H1 (cell line): ENCODE data around the gene GAPT.

Experiments used
- CHD2 ChIP-seq: IDR thresholded peaks from 2 replicates; pipeline ENCODE4 v1.6.1; 2012; ENCODE audit warnings: low read length, improper control_type of control experiment
- CTCF ChIP-seq, 3 experiments: IDR thresholded peaks; 1 replicate in 2 of 3; 2 replicates in 1 of 3; pipeline versions ENCODE4 v1.5.1 to v1.6.1; 2011; ENCODE audit warnings: low read length in 3 of 3, mild to moderate bottlenecking in 3 of 3, inconsistent platforms in 2 of 3, low read depth in 1 of 3, moderate library complexity in 1 of 3; ENCODE audit not compliant: insufficient read depth in 1 of 3; ENCODE audit errors: control extremely low read depth in 1 of 3
- EZH2 ChIP-seq: fragments of 200-600 bp; sonication (generic); IDR thresholded peaks from 2 replicates; pipeline ENCODE4 v1.7.1; 2012; ENCODE audit warnings: low read depth, mild to moderate bottlenecking, moderate library complexity, low read length, inconsistent platforms; ENCODE audit not compliant: severe bottlenecking
- FOSL1 ChIP-seq: IDR thresholded peaks from 2 replicates; pipeline ENCODE4 v1.6.1; 2011; ENCODE audit warnings: mild to moderate bottlenecking, low read depth, low read length, moderate library complexity; ENCODE audit not compliant: insufficient read depth
- GABPA ChIP-seq: IDR thresholded peaks from 2 replicates; pipeline ENCODE4 v1.6.1; 2011; ENCODE audit warnings: mild to moderate bottlenecking, low read length, moderate library complexity, borderline replicate concordance; ENCODE audit not compliant: insufficient read depth
- HDAC2 ChIP-seq, 2 experiments: fragments of 300-600 bp in 1 of 2; sonication (generic) in 1 of 2; IDR thresholded peaks; 2 replicates each; pipeline ENCODE4 v1.6.1; 2011 to 2012; ENCODE audit warnings: low read depth in 2 of 2, low read length in 2 of 2, mild to moderate bottlenecking in 2 of 2, moderate library complexity in 2 of 2, borderline replicate concordance in 1 of 2, inconsistent platforms in 1 of 2
- MAX ChIP-seq: IDR thresholded peaks from 2 replicates; pipeline ENCODE4 v1.6.1; 2012; ENCODE audit warnings: inconsistent platforms
- RFX5 ChIP-seq: IDR thresholded peaks from 2 replicates; pipeline ENCODE4 v1.6.1; 2011; ENCODE audit warnings: low read depth, low read length, improper control_type of control experiment, borderline replicate concordance
- SIN3A ChIP-seq, 2 experiments: IDR thresholded peaks in 1 of 2; conservative IDR thresholded peaks in 1 of 2; 2 replicates each; pipeline ENCODE4 v1.6.1; 2011 to 2012; ENCODE audit warnings: low read length in 2 of 2, improper control_type of control experiment in 1 of 2, low read depth in 1 of 2, mild to moderate bottlenecking in 1 of 2
- USF2 ChIP-seq: IDR thresholded peaks from 2 replicates; pipeline ENCODE4 v1.6.1; 2011; ENCODE audit warnings: low read length, improper control_type of control experiment
- ZNF274 ChIP-seq: IDR thresholded peaks from 2 replicates; pipeline ENCODE4 v1.7.0; 2012; ENCODE audit warnings: low read length, borderline replicate concordance; ENCODE audit errors: extremely low read depth

GRCh38 chr5:58484505-58484904 lies 6.7 kb upstream of the GAPT start:
- no peak for TF ChIP-seq MAX
- no peak for TF ChIP-seq CTCF (IDR thresholded peaks at IDR 0.05; ENCODE audit: control extremely low read depth in 1 of 3, insufficient read depth in 1 of 3, low read depth in 1 of 3, low read length in 3 of 3)
- no peak for TF ChIP-seq ZNF274
- no peak for TF ChIP-seq USF2
- no peak for TF ChIP-seq SIN3A (conservative IDR thresholded peaks at IDR 0.05 in 1 of 2, IDR thresholded peaks at IDR 0.05 in 1 of 2; ENCODE audit: low read depth in 1 of 2, low read length in 2 of 2)
- TF ChIP-seq GABPA: no peak
- no peak for TF ChIP-seq CHD2
- TF ChIP-seq HDAC2 (IDR thresholded peaks at IDR 0.05; ENCODE audit: borderline replicate concordance in 1 of 2, low read depth in 2 of 2, low read length in 2 of 2): no peak
- no peak for TF ChIP-seq FOSL1
- TF ChIP-seq RFX5: no peak
- no peak for TF ChIP-seq EZH2
